Measurements from ENCODE around the gene MED31. TPM values are rescaled to one million over a fixed set of nuclear protein-coding genes. Genes with fewer than 3 reads are reported as not detected.

The MED31 gene
- total RNA-seq = 16.7 TPM
- polyA plus RNA-seq = 10 to 100 TPM; 41.5 to 48.1 (median 43.1) TPM

- peak within 1 kb of the TSS; percentile 94 to 99 (median 97) for H3K4me3 Mint-ChIP-seq
- peaks cover 45 to 80% (median 55%) of the 10 kb centered on the region in 4 donors for H3K4me1 Mint-ChIP-seq
- peak; percentile 97 for ATAC-seq (ENCODE audit: low read depth in 2 of 2)
- H3K9me3 Mint-ChIP-seq = peaks cover 0 to 2% (median 0%) of the 10 kb centered on the region in 7 donors
- no peaks in the 10 kb centered on the region for H3K27me3 ChIP-seq (ENCODE audit: control insufficient read depth, insufficient read depth, low read length)
- peak within 1 kb of the TSS; percentile 99 for H3K27ac Mint-ChIP-seq
- no peaks in the 10 kb centered on the region for H3K9me3 ChIP-seq (ENCODE audit: control insufficient read depth in 2 of 2, low read length in 2 of 2)
- peaks cover 26% of the 10 kb centered on the region for H3K36me3 Mint-ChIP-seq
- H3K27me3 Mint-ChIP-seq = peaks cover 28% of the 10 kb centered on the region
- peaks cover 39% of the 10 kb centered on the region for H3K4me1 ChIP-seq (ENCODE audit: control insufficient read depth, insufficient read depth, low read length, poor library complexity, severe bottlenecking)
- H3K4me3 ChIP-seq (ENCODE audit: low read depth, low read length) = peak within 1 kb of the TSS; percentile 95
- H3K27ac ChIP-seq (ENCODE audit: insufficient read depth, low read length, poor library complexity, severe bottlenecking) = peak within 1 kb of the TSS; percentile 99
- H3K36me3 ChIP-seq (ENCODE audit: control insufficient read depth, insufficient read depth, low read length) = peaks cover 24% of the 10 kb centered on the region
- peak; percentile 91 to 94 (median 92) for DNase-seq
Measured at GRCh38 chr17:6651354-6651918, at the start of gene MED31, which contains the start of gene C17orf100. Gene MED31 (minus strand): TSS chr17:6651605. CDS start chr17:6651528, 77 bp downstream. Gene C17orf100 (plus strand): TSS chr17:6651762. CDS start chr17:6651914, 152 bp downstream.

GRCh38 chr17:6700948-6701307 lies 49.5 kb upstream of the MED31 start:
- H3K4me1 Mint-ChIP-seq = no peaks in the 10 kb centered on the region
- ATAC-seq (ENCODE audit: low read depth in 2 of 2) = no peak
- Histone ChIP-seq H3K27me3 (ENCODE audit: control insufficient read depth, insufficient read depth, low read length) (no peaks in the 10 kb centered on the region), H3K27ac (ENCODE audit: insufficient read depth, low read length, poor library complexity, severe bottlenecking) (no peak overlapping the region), H3K4me3 (ENCODE audit: low read depth, low read length) (no peak overlapping the region), H3K9me3 (ENCODE audit: control insufficient read depth in 2 of 2, low read length in 2 of 2) (no peaks in the 10 kb centered on the region), H3K36me3 (ENCODE audit: control insufficient read depth, insufficient read depth, low read length) (no peaks in the 10 kb centered on the region), H3K4me1 (ENCODE audit: control insufficient read depth, insufficient read depth, low read length, poor library complexity, severe bottlenecking) (no peaks in the 10 kb centered on the region)
- no peaks in the 10 kb centered on the region for H3K36me3 Mint-ChIP-seq
- no peaks in the 10 kb centered on the region for H3K9me3 Mint-ChIP-seq
- no peak overlapping the region for H3K27ac Mint-ChIP-seq
- no peak for DNase-seq
- H3K27me3 Mint-ChIP-seq = peaks cover 13% of the 10 kb centered on the region
- H3K4me3 Mint-ChIP-seq = no peak overlapping the region

GRCh38 chr17:6699997-6700947 lies 48.9 kb upstream of the MED31 start:
- peak overlapping the region in 1 of 3 donors; percentile 3 for H3K27ac Mint-ChIP-seq
- DNase-seq = no peak

GRCh38 chr17:6698004-6698403 lies 46.6 kb upstream of the MED31 start:
- Mint-ChIP-seq H3K36me3 (no peaks in the 10 kb centered on the region), H3K27ac (no peak overlapping the region), H3K9me3 (no peaks in the 10 kb centered on the region), H3K4me3 (no peak overlapping the region), H3K27me3 (peaks cover 8% of the 10 kb centered on the region), H3K4me1 (no peaks in the 10 kb centered on the region)
- Histone ChIP-seq H3K9me3 (ENCODE audit: control insufficient read depth in 2 of 2, low read length in 2 of 2) (no peaks in the 10 kb centered on the region), H3K27ac (ENCODE audit: insufficient read depth, low read length, poor library complexity, severe bottlenecking) (no peak overlapping the region), H3K4me1 (ENCODE audit: control insufficient read depth, insufficient read depth, low read length, poor library complexity, severe bottlenecking) (no peaks in the 10 kb centered on the region), H3K4me3 (ENCODE audit: low read depth, low read length) (no peak overlapping the region), H3K36me3 (ENCODE audit: control insufficient read depth, insufficient read depth, low read length) (no peaks in the 10 kb centered on the region), H3K27me3 (ENCODE audit: control insufficient read depth, insufficient read depth, low read length) (peaks cover 3% of the 10 kb centered on the region)
- no peak for DNase-seq
- ATAC-seq (ENCODE audit: low read depth in 2 of 2) = no peak

More at GRCh38 chr17:6699997-6700947, 48.9 kb upstream of the MED31 start:
- no peak overlapping the region for H3K4me3 ChIP-seq (ENCODE audit: low read depth, low read length)
- H3K4me3 Mint-ChIP-seq = no peak overlapping the region
- H3K4me1 Mint-ChIP-seq = no peaks in the 10 kb centered on the region
- H3K27ac ChIP-seq (ENCODE audit: insufficient read depth, low read length, poor library complexity, severe bottlenecking) = no peak overlapping the region
- H3K36me3 ChIP-seq (ENCODE audit: control insufficient read depth, insufficient read depth, low read length) = no peaks in the 10 kb centered on the region
- no peaks in the 10 kb centered on the region for H3K36me3 Mint-ChIP-seq
- H3K9me3 ChIP-seq (ENCODE audit: control insufficient read depth in 2 of 2, low read length in 2 of 2) = no peaks in the 10 kb centered on the region
- no peaks in the 10 kb centered on the region for H3K9me3 Mint-ChIP-seq
- no peaks in the 10 kb centered on the region for H3K27me3 ChIP-seq (ENCODE audit: control insufficient read depth, insufficient read depth, low read length)
- no peak for ATAC-seq (ENCODE audit: low read depth in 2 of 2)
- H3K27me3 Mint-ChIP-seq = peaks cover 13% of the 10 kb centered on the region
- H3K4me1 ChIP-seq (ENCODE audit: control insufficient read depth, insufficient read depth, low read length, poor library complexity, severe bottlenecking) = no peaks in the 10 kb centered on the region

GRCh38 chr17:6696906-6697305 lies 45.5 kb upstream of the MED31 start:
- Mint-ChIP-seq H3K36me3 (no peaks in the 10 kb centered on the region), H3K27ac (no peak overlapping the region), H3K27me3 (peaks cover 14% of the 10 kb centered on the region), H3K4me1 (no peaks in the 10 kb centered on the region), H3K4me3 (no peak overlapping the region), H3K9me3 (no peaks in the 10 kb centered on the region)
- no peak for ATAC-seq (ENCODE audit: low read depth in 2 of 2)
- DNase-seq = no peak
- Histone ChIP-seq H3K4me3 (ENCODE audit: low read depth, low read length) (no peak overlapping the region), H3K9me3 (ENCODE audit: control insufficient read depth in 2 of 2, low read length in 2 of 2) (no peaks in the 10 kb centered on the region), H3K27me3 (ENCODE audit: control insufficient read depth, insufficient read depth, low read length) (peaks cover 3% of the 10 kb centered on the region), H3K36me3 (ENCODE audit: control insufficient read depth, insufficient read depth, low read length) (no peaks in the 10 kb centered on the region), H3K27ac (ENCODE audit: insufficient read depth, low read length, poor library complexity, severe bottlenecking) (no peak overlapping the region), H3K4me1 (ENCODE audit: control insufficient read depth, insufficient read depth, low read length, poor library complexity, severe bottlenecking) (no peaks in the 10 kb centered on the region)

- DNase-seq = no peak
Measured at GRCh38 chr17:6695565-6695964, 44.2 kb upstream of the MED31 start.

GRCh38 chr17:6695051-6695450 lies 43.6 kb upstream of the MED31 start:
- H3K27ac ChIP-seq (ENCODE audit: insufficient read depth, low read length, poor library complexity, severe bottlenecking) = no peak overlapping the region
- Mint-ChIP-seq H3K9me3 (peaks cover 0 to 2% (median 0%) of the 10 kb centered on the region in 7 donors), H3K36me3 (no peaks in the 10 kb centered on the region), H3K4me1 (no peaks in the 10 kb centered on the region), H3K4me3 (no peak overlapping the region), H3K27me3 (peaks cover 25% of the 10 kb centered on the region), H3K27ac (no peak overlapping the region)
- H3K9me3 ChIP-seq (ENCODE audit: control insufficient read depth in 2 of 2, low read length in 2 of 2) = no peaks in the 10 kb centered on the region
- H3K27me3 ChIP-seq (ENCODE audit: control insufficient read depth, insufficient read depth, low read length) = peaks cover 3% of the 10 kb centered on the region
- DNase-seq (no peak), ATAC-seq (ENCODE audit: low read depth in 2 of 2) (no peak)
- H3K4me3 ChIP-seq (ENCODE audit: low read depth, low read length) = no peak overlapping the region
- no peaks in the 10 kb centered on the region for H3K4me1 ChIP-seq (ENCODE audit: control insufficient read depth, insufficient read depth, low read length, poor library complexity, severe bottlenecking)
- H3K36me3 ChIP-seq (ENCODE audit: control insufficient read depth, insufficient read depth, low read length) = no peaks in the 10 kb centered on the region

More at GRCh38 chr17:6695565-6695964, 44.2 kb upstream of the MED31 start:
- Mint-ChIP-seq H3K27ac (no peak overlapping the region), H3K27me3 (peaks cover 23% of the 10 kb centered on the region), H3K36me3 (no peaks in the 10 kb centered on the region), H3K4me3 (no peak overlapping the region), H3K9me3 (peaks cover 0 to 2% (median 0%) of the 10 kb centered on the region in 7 donors), H3K4me1 (no peaks in the 10 kb centered on the region)
- no peaks in the 10 kb centered on the region for H3K9me3 ChIP-seq (ENCODE audit: control insufficient read depth in 2 of 2, low read length in 2 of 2)
- no peak overlapping the region for H3K27ac ChIP-seq (ENCODE audit: insufficient read depth, low read length, poor library complexity, severe bottlenecking)
- no peak for ATAC-seq (ENCODE audit: low read depth in 2 of 2)
- no peak overlapping the region for H3K4me3 ChIP-seq (ENCODE audit: low read depth, low read length)
- H3K27me3 ChIP-seq (ENCODE audit: control insufficient read depth, insufficient read depth, low read length) = peaks cover 3% of the 10 kb centered on the region
- H3K4me1 ChIP-seq (ENCODE audit: control insufficient read depth, insufficient read depth, low read length, poor library complexity, severe bottlenecking) = no peaks in the 10 kb centered on the region
- H3K36me3 ChIP-seq (ENCODE audit: control insufficient read depth, insufficient read depth, low read length) = no peaks in the 10 kb centered on the region

Measured in CD4-positive, CD25-positive, alpha-beta regulatory T cell (primary cell).